ENCODE data around the gene SDC3.
A peak's percentile ranks its signal among the peaks of the same experiment; 100 is the strongest.
"Not testable (repeated sequence)": the region's sequence is repeated elsewhere in the genome, so short reads cannot be mapped to it uniquely, and the experiment has no call there.

The SDC3 gene

GRCh38 chr1:30879940-30880677 is 28.4 kb downstream of the SDC3 start:
- peak; percentile 15 for DNase-seq (ENCODE audit: low read depth, low spot score)
- H3K4me3 ChIP-seq (ENCODE audit: low read length), result no peak overlapping the region

- DNase-seq (ENCODE audit: low read depth, low spot score), result no peak
Measured at GRCh38 chr1:30879126-30879786, 29.3 kb downstream of the SDC3 start.

GRCh38 chr1:30878559-30878958 is 30.0 kb downstream of the SDC3 start:
- no peak overlapping the region for H3K4me3 ChIP-seq (ENCODE audit: low read length)
- no peak for DNase-seq (ENCODE audit: low read depth, low spot score)

More at GRCh38 chr1:30879126-30879786, 29.3 kb downstream of the SDC3 start:
- H3K4me3 ChIP-seq (ENCODE audit: low read length), result no peak overlapping the region

GRCh38 chr1:30878016-30878415 is 30.5 kb downstream of the SDC3 start:
- H3K4me3 ChIP-seq (ENCODE audit: low read length), result no peak overlapping the region
- no peak for DNase-seq (ENCODE audit: low read depth, low spot score)

GRCh38 chr1:30877205-30877912 is 31.2 kb downstream of the SDC3 start:
- H3K4me3 ChIP-seq (ENCODE audit: low read length), result no peak overlapping the region
- DNase-seq (ENCODE audit: low read depth, low spot score), result no peak

- no peak for DNase-seq (ENCODE audit: low read depth, low spot score)
- H3K4me3 ChIP-seq (ENCODE audit: low read length), result no peak overlapping the region
Measured at GRCh38 chr1:30876451-30877204, 31.9 kb downstream of the SDC3 start.

- DNase-seq (ENCODE audit: low read depth, low spot score), result no peak
- no peak overlapping the region for H3K4me3 ChIP-seq (ENCODE audit: low read length)
Measured at GRCh38 chr1:30875916-30876315, 32.6 kb downstream of the SDC3 start.

GRCh38 chr1:30875197-30875596 is 33.4 kb downstream of the SDC3 start:
- DNase-seq (ENCODE audit: low read depth, low spot score), result no peak

GRCh38 chr1:30874176-30874575 is 34.4 kb downstream of the SDC3 start:
- DNase-seq (ENCODE audit: low read depth, low spot score), result no peak
- H3K4me3 ChIP-seq (ENCODE audit: low read length), result no peak overlapping the region

More at GRCh38 chr1:30875197-30875596, 33.4 kb downstream of the SDC3 start:
- no peak overlapping the region for H3K4me3 ChIP-seq (ENCODE audit: low read length)

GRCh38 chr1:30872948-30873263 is 35.7 kb downstream of the SDC3 start:
- DNase-seq (ENCODE audit: low read depth, low spot score), result no peak

GRCh38 chr1:30872033-30872947 is 36.3 kb downstream of the SDC3 start:
- DNase-seq (ENCODE audit: low read depth, low spot score), result no peak
- H3K4me3 ChIP-seq (ENCODE audit: low read length), result no peak overlapping the region

More at GRCh38 chr1:30872948-30873263, 35.7 kb downstream of the SDC3 start:
- no peak overlapping the region for H3K4me3 ChIP-seq (ENCODE audit: low read length)

GRCh38 chr1:30871276-30871871 is 37.2 kb downstream of the SDC3 start:
- DNase-seq (ENCODE audit: low read depth, low spot score), result no peak
- H3K4me3 ChIP-seq (ENCODE audit: low read length), result no peak overlapping the region

- no peak overlapping the region for H3K4me3 ChIP-seq (ENCODE audit: low read length)
- no peak for DNase-seq (ENCODE audit: low read depth, low spot score)
Measured at GRCh38 chr1:30870656-30871055, 37.9 kb downstream of the SDC3 start.

GRCh38 chr1:30870035-30870434 is 38.5 kb downstream of the SDC3 start:
- DNase-seq (ENCODE audit: low read depth, low spot score), result no peak
- H3K4me3 ChIP-seq (ENCODE audit: low read length), result no peak overlapping the region

GRCh38 chr1:30868833-30869435 is 39.6 kb downstream of the SDC3 start:
- DNase-seq (ENCODE audit: low read depth, low spot score), result peak; percentile 30
- no peak overlapping the region for H3K4me3 ChIP-seq (ENCODE audit: low read length)

GRCh38 chr1:30868057-30868456 is 40.5 kb downstream of the SDC3 start:
- not testable (repeated sequence) for DNase-seq (ENCODE audit: low read depth, low spot score)

GRCh38 chr1:30867537-30867936 is 41.0 kb downstream of the SDC3 start:
- no peak overlapping the region for H3K4me3 ChIP-seq (ENCODE audit: low read length)
- no peak for DNase-seq (ENCODE audit: low read depth, low spot score)

More at GRCh38 chr1:30868057-30868456, 40.5 kb downstream of the SDC3 start:
- not testable (repeated sequence) for H3K4me3 ChIP-seq (ENCODE audit: low read length)

GRCh38 chr1:30866594-30866993 is 42.0 kb downstream of the SDC3 start:
- no peak overlapping the region for H3K4me3 ChIP-seq (ENCODE audit: low read length)
- no peak for DNase-seq (ENCODE audit: low read depth, low spot score)
